ENCODE measurements around the gene EPM2A.

EPM2A gene

DNA sequence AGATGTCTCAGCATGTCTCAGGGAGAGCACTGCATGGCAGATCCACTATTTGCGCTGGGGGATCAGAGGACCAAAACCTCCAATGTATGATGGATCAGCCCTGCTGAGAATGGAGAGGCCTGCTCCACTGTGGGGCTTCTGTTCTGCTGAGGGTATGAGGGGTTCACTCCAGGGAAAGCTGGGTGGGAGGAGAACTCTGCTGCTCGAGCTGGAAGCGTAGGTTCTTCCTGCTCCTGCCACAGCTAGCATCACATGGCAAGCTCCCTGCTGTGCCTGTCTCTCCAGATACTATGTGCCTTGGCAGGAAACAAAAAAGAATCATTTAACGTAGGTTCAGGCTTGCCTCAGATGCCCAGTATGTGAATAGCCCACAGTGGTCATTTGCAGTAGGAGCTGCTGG is 105.8 kb downstream of the EPM2A start:
- Histone ChIP-seq H3F3A (ENCODE audit: control insufficient read depth, insufficient read depth) (no peaks in the 10 kb centered on the region), H3K27ac (ENCODE audit: low read depth, low read length) (no peak overlapping the region), H3K9me2 (replicated peaks; ENCODE audit: control insufficient read depth, low read length) (no peaks in the 10 kb centered on the region), H4K20me1 (ENCODE audit: control insufficient read depth, insufficient read depth, low read depth, low read length) (0 out of 2 replicates have a peak, but pooled peaks cover 2% of the 10 kb centered on the region), H3K4me2 (ENCODE audit: low read length) (no peak overlapping the region), H3K4me1 (ENCODE audit: control insufficient read depth, low read length) (no peaks in the 10 kb centered on the region), H3K27me3 (ENCODE audit: control insufficient read depth, low read length) (no peaks in the 10 kb centered on the region), H3K79me2 (ENCODE audit: control insufficient read depth, low read length) (no peaks in the 10 kb centered on the region), H3K4me3 (ENCODE audit: low read length) (no peak overlapping the region), H3K36me3 (ENCODE audit: control insufficient read depth, low read length) (peaks cover 33% of the 10 kb centered on the region), H3K9me3 (ENCODE audit: control insufficient read depth, insufficient read depth, low read length) (no peaks in the 10 kb centered on the region)
- no peak for TF ChIP-seq EZH2phosphoT487 (IDR thresholded peaks at IDR 0.05; ENCODE audit: borderline replicate concordance, low read length)
- TF ChIP-seq, protein P1, sequence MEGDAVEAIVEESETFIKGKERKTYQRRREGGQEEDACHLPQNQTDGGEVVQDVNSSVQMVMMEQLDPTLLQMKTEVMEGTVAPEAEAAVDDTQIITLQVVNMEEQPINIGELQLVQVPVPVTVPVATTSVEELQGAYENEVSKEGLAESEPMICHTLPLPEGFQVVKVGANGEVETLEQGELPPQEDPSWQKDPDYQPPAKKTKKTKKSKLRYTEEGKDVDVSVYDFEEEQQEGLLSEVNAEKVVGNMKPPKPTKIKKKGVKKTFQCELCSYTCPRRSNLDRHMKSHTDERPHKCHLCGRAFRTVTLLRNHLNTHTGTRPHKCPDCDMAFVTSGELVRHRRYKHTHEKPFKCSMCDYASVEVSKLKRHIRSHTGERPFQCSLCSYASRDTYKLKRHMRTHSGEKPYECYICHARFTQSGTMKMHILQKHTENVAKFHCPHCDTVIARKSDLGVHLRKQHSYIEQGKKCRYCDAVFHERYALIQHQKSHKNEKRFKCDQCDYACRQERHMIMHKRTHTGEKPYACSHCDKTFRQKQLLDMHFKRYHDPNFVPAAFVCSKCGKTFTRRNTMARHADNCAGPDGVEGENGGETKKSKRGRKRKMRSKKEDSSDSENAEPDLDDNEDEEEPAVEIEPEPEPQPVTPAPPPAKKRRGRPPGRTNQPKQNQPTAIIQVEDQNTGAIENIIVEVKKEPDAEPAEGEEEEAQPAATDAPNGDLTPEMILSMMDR (IDR thresholded peaks at IDR 0.05; ENCODE audit: low read depth, low read length, poor library complexity, severe bottlenecking), result no peak

DNA sequence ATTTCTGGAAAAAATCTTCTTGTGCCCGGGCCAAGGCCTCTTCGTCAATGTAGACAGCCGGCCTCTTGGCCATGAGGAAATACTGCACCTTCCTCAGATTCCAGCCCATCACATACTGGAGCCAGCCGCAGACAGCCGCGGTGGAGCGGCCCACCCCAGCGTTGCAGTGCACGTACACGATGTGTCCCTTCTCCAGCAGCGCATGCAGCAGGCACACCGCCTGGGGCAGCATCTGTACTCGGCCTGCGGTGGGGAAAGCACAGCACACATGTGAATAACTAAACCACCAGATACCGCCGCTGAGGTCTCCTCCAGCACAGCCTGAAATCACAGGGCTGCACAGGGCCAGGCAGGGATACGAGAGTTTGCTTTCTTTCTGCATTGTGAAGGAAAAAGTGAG is 107.9 kb downstream of the EPM2A start:
- H3K4me2 ChIP-seq (ENCODE audit: low read length), result no peak overlapping the region
- TF ChIP-seq, protein P1 (IDR thresholded peaks at IDR 0.05; ENCODE audit: low read depth, low read length, poor library complexity, severe bottlenecking), result no peak
- TF ChIP-seq EZH2phosphoT487 (IDR thresholded peaks at IDR 0.05; ENCODE audit: borderline replicate concordance, low read length), result no peak
- no peaks in the 10 kb centered on the region for H3K27me3 ChIP-seq (ENCODE audit: control insufficient read depth, low read length)
- H3K27ac ChIP-seq (ENCODE audit: low read depth, low read length), result no peak overlapping the region
- no peaks in the 10 kb centered on the region for H3K9me2 ChIP-seq (replicated peaks; ENCODE audit: control insufficient read depth, low read length)
- H4K20me1 ChIP-seq (ENCODE audit: control insufficient read depth, insufficient read depth, low read depth, low read length), result no peaks in the 10 kb centered on the region
- H3K36me3 ChIP-seq (ENCODE audit: control insufficient read depth, low read length), result peaks cover 23% of the 10 kb centered on the region
- no peak overlapping the region for H3K4me3 ChIP-seq (ENCODE audit: low read length)
- no peaks in the 10 kb centered on the region for H3K9me3 ChIP-seq (ENCODE audit: control insufficient read depth, insufficient read depth, low read length)
- H3F3A ChIP-seq (ENCODE audit: control insufficient read depth, insufficient read depth), result no peaks in the 10 kb centered on the region
- no peaks in the 10 kb centered on the region for H3K4me1 ChIP-seq (ENCODE audit: control insufficient read depth, low read length)
- H3K79me2 ChIP-seq (ENCODE audit: control insufficient read depth, low read length), result no peaks in the 10 kb centered on the region

DNA sequence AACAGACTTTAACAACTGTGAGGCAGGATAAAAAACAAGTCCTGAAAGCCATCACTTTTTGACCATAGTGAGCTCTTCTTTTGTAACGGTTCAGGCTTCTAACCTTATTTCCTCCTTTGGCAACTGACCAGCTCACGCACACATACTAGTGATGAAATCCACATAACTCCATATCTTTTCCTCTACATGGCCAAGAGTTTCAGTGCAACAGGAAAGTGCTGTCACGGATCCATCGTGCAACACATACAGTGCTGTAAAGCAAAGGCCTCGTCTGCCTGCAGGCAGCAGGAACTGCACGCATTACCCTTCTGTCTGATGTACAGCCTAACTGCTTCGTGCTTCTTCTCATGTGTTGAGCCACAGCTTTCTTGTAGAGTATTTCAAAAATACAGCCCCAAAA is 108.5 kb downstream of the EPM2A start:
- Histone ChIP-seq H3K9me3 (ENCODE audit: control insufficient read depth, insufficient read depth, low read length) (no peaks in the 10 kb centered on the region), H3F3A (ENCODE audit: control insufficient read depth, insufficient read depth) (no peaks in the 10 kb centered on the region), H3K27ac (ENCODE audit: low read depth, low read length) (no peak overlapping the region), H4K20me1 (ENCODE audit: control insufficient read depth, insufficient read depth, low read depth, low read length) (no peaks in the 10 kb centered on the region), H3K9me2 (replicated peaks; ENCODE audit: control insufficient read depth, low read length) (no peaks in the 10 kb centered on the region), H3K27me3 (ENCODE audit: control insufficient read depth, low read length) (no peaks in the 10 kb centered on the region), H3K4me2 (ENCODE audit: low read length) (no peak overlapping the region), H3K36me3 (ENCODE audit: control insufficient read depth, low read length) (peaks cover 23% of the 10 kb centered on the region), H3K4me3 (ENCODE audit: low read length) (no peak overlapping the region), H3K4me1 (ENCODE audit: control insufficient read depth, low read length) (no peaks in the 10 kb centered on the region), H3K79me2 (ENCODE audit: control insufficient read depth, low read length) (no peaks in the 10 kb centered on the region)
- TF ChIP-seq EZH2phosphoT487 (IDR thresholded peaks at IDR 0.05; ENCODE audit: borderline replicate concordance, low read length), result no peak
- TF ChIP-seq, protein P1 (IDR thresholded peaks at IDR 0.05; ENCODE audit: low read depth, low read length, poor library complexity, severe bottlenecking), result no peak

Measured in DOHH2 (cell line).